SU-DHL-6 (cell line): ENCODE results near the gene ABHD17A.

Experiments
- H2AFZ ChIP-seq: fragments of 200-600 bp; sonication (generic); 2 replicates; pipeline ENCODE4 v1.6.1; 2014; ENCODE audit warnings: low read depth, mild to moderate bottlenecking, moderate library complexity, mixed read lengths, antibody characterized with exemption, low read length; ENCODE audit not compliant: severe bottlenecking
- H3F3A ChIP-seq: fragments of 200-600 bp; shearing (Covaris generic); 2 replicates; pipeline ENCODE4 v1.6.0; 2016; ENCODE audit warnings: antibody characterized with exemption, mild to moderate bottlenecking; ENCODE audit not compliant: insufficient read depth
- H3K27ac ChIP-seq: fragments of 200-600 bp; sonication (generic); 2 replicates; pipeline ENCODE4 v1.5.1; 2016; ENCODE audit warnings: low read depth, mild to moderate bottlenecking, low read length, moderate library complexity, mixed read lengths
- H3K27me3 ChIP-seq: fragments of 200-600 bp; sonication (generic), shearing (Covaris generic); 2 replicates; pipeline ENCODE4 v1.6.0; 2014; ENCODE audit warnings: mild to moderate bottlenecking, low read length
- H3K36me3 ChIP-seq: fragments of 200-600 bp; sonication (generic); 2 replicates; pipeline ENCODE4 v1.6.1; 2014; ENCODE audit warnings: mild to moderate bottlenecking, low read length, mixed read lengths
- H3K4me2 ChIP-seq: fragments of 300-600, 200-600 bp; shearing (Covaris generic), sonication (generic); 2 replicates; pipeline ENCODE4 v1.6.0; 2014; ENCODE audit warnings: low read length, low read depth, mild to moderate bottlenecking; ENCODE audit not compliant: poor library complexity, severe bottlenecking
- H3K4me3 ChIP-seq: fragments of 200-600 bp; sonication (generic); 2 replicates; pipeline ENCODE4 v1.5.1; 2014; ENCODE audit warnings: antibody characterized with exemption, low read length, mild to moderate bottlenecking, mixed read lengths; ENCODE audit not compliant: insufficient read depth, poor library complexity, severe bottlenecking
- H3K79me2 ChIP-seq: fragments of 200-600 bp; sonication (generic); 2 replicates; pipeline ENCODE4 v1.6.1; 2014; ENCODE audit warnings: mild to moderate bottlenecking, low read length, moderate library complexity; ENCODE audit not compliant: insufficient read depth
- H3K9ac ChIP-seq: fragments of 200-600 bp; sonication (generic); 2 replicates; pipeline ENCODE4 v1.7.0; 2014; ENCODE audit warnings: mild to moderate bottlenecking, low read length
- H3K9me2 ChIP-seq: fragments of 200-600 bp; sonication (generic); replicated peaks from 2 replicates; pipeline ENCODE4 v1.6.1; 2014; ENCODE audit warnings: low read length; ENCODE audit not compliant: insufficient read depth
- H3K9me3 ChIP-seq: fragments of 200-600 bp; sonication (generic); 2 replicates; pipeline ENCODE4 v1.6.1; 2014; ENCODE audit warnings: low read length, mixed read lengths; ENCODE audit not compliant: insufficient read depth
- H4K20me1 ChIP-seq: fragments of 200-600 bp; sonication (generic); 2 replicates; pipeline ENCODE4 v1.6.1; 2014; ENCODE audit warnings: low read depth, mild to moderate bottlenecking, antibody characterized with exemption, low read length, moderate library complexity, mixed read lengths
- EZH2phosphoT487 ChIP-seq: fragments of 200-600 bp; sonication (generic), shearing (Covaris generic); conservative IDR thresholded peaks from 2 replicates; pipeline ENCODE4 v1.6.1; 2018; ENCODE audit warnings: mild to moderate bottlenecking, antibody characterized with exemption, low read length, moderate library complexity, mixed read lengths
- TF ChIP-seq, protein P1 (sequence below): fragments of 200-600 bp; sonication (generic); IDR thresholded peaks from one replicate; pipeline ENCODE4 v1.5.1; 2017; ENCODE audit warnings: antibody characterized with exemption, mild to moderate bottlenecking, low read length, moderate library complexity; ENCODE audit not compliant: insufficient read depth, poor library complexity, severe bottlenecking

The ABHD17A gene

GRCh38 chr19:1905110-1905862 lies 20.0 kb upstream of the ABHD17A start, which contains the start of the genes ADAT3 and SCAMP4:
Gene ADAT3, plus strand, starts transcription at chr19:1905399. Its CDS starts 6,649 bp downstream, at chr19:1912048.
Gene SCAMP4, plus strand, starts transcription at chr19:1905399. Its CDS starts 9,621 bp downstream, at chr19:1915020.
- peak within 1 kb of the TSS; percentile 56 for H3K27ac ChIP-seq
- H2AFZ ChIP-seq = peak within 1 kb of the TSS; percentile 52
- H3K4me3 ChIP-seq = peak within 1 kb of the TSS; percentile 69
- TF ChIP-seq, protein P1, sequence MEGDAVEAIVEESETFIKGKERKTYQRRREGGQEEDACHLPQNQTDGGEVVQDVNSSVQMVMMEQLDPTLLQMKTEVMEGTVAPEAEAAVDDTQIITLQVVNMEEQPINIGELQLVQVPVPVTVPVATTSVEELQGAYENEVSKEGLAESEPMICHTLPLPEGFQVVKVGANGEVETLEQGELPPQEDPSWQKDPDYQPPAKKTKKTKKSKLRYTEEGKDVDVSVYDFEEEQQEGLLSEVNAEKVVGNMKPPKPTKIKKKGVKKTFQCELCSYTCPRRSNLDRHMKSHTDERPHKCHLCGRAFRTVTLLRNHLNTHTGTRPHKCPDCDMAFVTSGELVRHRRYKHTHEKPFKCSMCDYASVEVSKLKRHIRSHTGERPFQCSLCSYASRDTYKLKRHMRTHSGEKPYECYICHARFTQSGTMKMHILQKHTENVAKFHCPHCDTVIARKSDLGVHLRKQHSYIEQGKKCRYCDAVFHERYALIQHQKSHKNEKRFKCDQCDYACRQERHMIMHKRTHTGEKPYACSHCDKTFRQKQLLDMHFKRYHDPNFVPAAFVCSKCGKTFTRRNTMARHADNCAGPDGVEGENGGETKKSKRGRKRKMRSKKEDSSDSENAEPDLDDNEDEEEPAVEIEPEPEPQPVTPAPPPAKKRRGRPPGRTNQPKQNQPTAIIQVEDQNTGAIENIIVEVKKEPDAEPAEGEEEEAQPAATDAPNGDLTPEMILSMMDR = no peak
- TF ChIP-seq EZH2phosphoT487 = no peak
- no peaks in the 10 kb centered on the region for H4K20me1 ChIP-seq
- peaks cover 38% of the 10 kb centered on the region for H3K79me2 ChIP-seq
- H3K4me2 ChIP-seq = peak within 1 kb of the TSS; percentile 92
- H3F3A ChIP-seq = peaks cover 9% of the 10 kb centered on the region
- peak within 1 kb of the TSS; percentile 66 for H3K9ac ChIP-seq
- no peaks in the 10 kb centered on the region for H3K9me2 ChIP-seq
- no peaks in the 10 kb centered on the region for H3K27me3 ChIP-seq
- no peaks in the 10 kb centered on the region for H3K9me3 ChIP-seq
- no peaks in the 10 kb centered on the region for H3K36me3 ChIP-seq

DNA sequence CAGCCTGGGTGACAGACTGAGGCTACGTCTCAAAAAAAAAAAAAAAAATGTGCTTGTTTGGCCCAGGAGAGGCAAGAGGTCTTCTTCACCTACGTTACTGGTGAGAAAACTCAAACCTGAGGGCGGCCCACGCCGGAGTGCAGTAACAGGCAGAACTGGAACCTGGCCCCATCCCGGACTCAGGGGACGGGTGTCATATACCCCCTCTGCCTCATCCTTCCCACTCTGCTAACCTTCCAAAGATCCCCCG lies 19.5 kb upstream of the ABHD17A start:
- Histone ChIP-seq H3K27me3 (no peaks in the 10 kb centered on the region), H4K20me1 (no peaks in the 10 kb centered on the region), H3K79me2 (peaks cover 33% of the 10 kb centered on the region), H3K36me3 (no peaks in the 10 kb centered on the region), H3K9ac (peak overlapping the region; percentile 30; the same call in 1 of the 2 replicates), H3K4me3 (peak overlapping the region; percentile 28), H3K27ac (peak overlapping the region; percentile 56), H3K9me2 (no peaks in the 10 kb centered on the region), H3K9me3 (no peaks in the 10 kb centered on the region), H3K4me2 (peak overlapping the region; percentile 40), H3F3A (peaks cover 9% of the 10 kb centered on the region), H2AFZ (peak overlapping the region; percentile 52)
- TF ChIP-seq EZH2phosphoT487 = no peak
- TF ChIP-seq, protein P1 = no peak

DNA sequence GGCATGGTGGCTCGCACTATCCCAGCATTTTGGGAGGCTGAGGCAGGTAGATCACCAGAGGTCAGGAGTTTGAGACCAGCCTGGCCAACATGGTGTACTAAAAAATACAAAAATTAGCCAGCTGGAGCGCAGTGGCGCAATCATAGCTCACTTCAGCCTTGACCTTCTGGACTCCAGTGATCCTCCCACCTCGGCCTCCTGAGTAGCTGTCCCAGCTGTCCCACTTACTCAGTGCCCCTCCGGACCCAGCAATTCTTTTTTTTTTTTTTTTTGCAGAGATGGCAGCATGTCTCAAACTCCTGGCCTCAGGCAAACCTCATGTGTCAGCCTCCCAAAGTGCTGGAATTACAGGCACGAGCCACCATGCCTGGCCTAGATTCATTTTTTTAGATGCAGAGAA lies 17.6 kb upstream of the ABHD17A start:
- no peak for TF ChIP-seq EZH2phosphoT487
- TF ChIP-seq, protein P1 = no peak
- H2AFZ ChIP-seq = no peak overlapping the region
- H3K27me3 ChIP-seq = no peaks in the 10 kb centered on the region
- H3K9ac ChIP-seq = no peak overlapping the region
- H4K20me1 ChIP-seq = no peaks in the 10 kb centered on the region
- no peaks in the 10 kb centered on the region for H3K36me3 ChIP-seq
- peaks cover 16% of the 10 kb centered on the region for H3F3A ChIP-seq
- H3K4me3 ChIP-seq = no peak overlapping the region
- no peaks in the 10 kb centered on the region for H3K9me2 ChIP-seq
- no peak overlapping the region for H3K4me2 ChIP-seq
- H3K27ac ChIP-seq = no peak overlapping the region
- H3K9me3 ChIP-seq = no peaks in the 10 kb centered on the region
- peaks cover 16% of the 10 kb centered on the region for H3K79me2 ChIP-seq
